Measurements from ENCODE around the gene GRK2.

GRK2 gene

DNA sequence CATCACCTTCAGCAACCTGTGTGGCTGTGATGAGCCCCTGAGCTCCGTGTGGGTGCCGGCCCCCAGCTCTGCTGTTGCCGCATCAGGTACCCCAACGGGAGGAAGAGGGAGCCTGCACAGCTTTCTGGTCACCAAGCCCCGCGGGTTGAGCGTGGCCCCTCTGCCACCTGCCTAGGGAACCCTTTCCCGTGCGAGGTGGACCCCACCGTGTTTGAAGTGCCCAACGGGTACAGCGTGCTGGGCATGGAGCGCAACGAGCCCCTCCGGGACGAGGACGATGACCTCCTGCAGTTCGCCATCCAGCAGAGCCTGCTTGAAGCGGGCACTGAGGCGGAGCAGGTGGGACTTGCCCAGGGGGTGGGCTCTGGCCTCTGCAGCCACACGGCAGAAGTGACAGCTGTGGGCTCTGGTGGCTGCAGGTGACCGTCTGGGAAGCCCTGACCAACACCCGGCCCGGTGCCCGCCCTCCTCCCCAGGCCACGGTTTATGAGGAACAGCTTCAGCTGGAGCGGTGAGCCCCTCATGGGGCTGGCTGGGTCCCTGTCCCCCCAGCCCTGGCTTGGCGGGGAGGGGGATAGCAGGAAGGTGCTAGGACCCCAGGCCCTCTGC is 35.1 kb downstream of the GRK2 start:
- no peak for DNase-seq

DNA sequence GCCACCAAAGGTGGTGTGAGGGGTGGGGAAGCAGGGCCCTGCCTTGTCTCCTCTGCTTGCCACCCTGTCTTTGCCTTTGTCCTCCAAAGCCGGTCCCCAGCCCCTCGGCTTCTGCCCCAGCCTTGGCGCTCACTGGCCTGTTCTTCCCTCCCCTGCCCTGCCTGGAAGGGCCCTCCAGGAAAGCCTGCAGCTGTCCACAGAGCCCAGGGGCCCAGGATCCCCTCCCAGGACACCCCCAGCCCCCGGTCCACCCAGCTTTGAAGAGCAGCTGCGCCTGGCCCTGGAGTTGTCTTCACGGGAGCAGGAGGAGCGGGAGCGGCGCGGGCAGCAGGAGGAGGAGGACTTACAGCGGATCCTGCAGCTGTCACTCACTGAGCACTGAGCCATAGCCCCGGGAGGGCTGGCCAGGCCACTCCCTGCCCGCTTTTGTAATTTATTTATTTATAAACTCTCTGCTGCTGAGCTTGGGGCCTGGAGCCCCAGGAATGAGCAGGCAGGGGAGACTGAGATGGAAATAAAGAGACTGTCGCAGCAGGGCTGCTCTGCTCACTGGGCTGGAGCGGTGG is 35.8 kb downstream of the GRK2 start:
- DNase-seq: peak; percentile 38

DNA sequence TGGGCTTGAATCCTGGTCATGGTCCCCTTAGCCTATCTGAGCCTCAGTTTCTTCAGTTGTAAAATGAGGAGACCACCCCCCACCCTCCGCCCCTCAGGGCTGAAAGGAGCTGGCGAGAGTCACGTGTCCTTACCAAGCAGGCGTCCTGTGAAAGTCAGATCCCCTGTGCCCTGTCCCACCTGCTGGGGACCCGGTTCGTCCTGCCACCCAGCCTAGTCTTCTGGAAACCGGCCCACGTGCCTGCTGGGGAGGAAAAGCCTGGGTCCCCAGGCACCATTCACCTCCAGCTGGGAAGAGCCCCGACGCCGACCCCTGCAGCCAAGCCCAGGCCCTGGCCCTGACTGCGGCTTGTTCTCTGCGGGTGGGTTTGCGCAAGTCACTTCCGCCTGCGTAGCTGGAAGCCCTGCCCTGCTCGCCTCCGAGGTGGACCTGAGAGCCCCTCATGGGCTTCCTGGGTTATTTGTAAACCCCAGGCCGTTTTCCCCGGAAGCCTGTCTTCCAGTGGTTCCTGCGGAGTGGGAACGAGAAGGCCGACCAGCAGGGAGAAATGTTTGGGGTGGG is 36.4 kb downstream of the GRK2 start:
- no peak for DNase-seq

DNA sequence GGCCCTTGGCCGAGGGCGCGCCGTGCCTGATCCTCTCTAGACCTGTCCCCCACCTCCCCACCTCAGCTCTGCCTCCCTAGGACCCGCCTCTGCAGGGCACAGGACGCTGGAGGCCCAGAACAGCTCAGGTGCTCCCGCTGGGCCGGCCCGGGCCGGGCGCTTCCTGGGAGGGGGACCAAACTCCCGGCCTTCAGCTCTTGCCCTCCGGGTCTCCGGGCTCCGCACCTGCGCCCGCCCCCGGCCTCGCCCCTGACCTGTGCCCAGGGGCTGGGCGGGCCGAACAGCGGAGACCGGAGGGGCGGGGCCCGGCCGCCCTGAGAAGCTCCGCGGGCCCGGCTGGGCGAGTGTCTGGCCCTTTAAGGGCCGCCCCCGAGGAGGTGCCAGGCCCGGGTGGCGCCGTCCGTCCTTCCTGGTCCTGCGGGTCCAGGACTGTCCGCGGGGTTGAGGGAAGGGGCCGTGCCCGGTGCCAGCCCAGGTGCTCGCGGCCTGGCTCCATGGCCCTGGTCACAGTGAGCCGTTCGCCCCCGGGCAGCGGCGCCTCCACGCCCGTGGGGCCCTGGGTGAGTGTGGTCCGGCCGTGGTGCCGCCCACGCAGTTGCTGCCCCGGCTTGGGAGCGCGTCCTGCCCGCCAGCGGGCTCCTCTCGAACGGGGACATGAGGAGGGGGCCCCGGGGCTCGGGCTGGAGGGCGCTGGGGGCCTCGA is 37.0 kb downstream of the GRK2 start, which contains the start of gene SSH3:
Gene SSH3, plus strand, starts transcription at position 399 of the 703 bp plus-strand sequence. Its CDS starts 96 bp downstream, at position 495.
- DNase-seq: peak; percentile 65

DNA sequence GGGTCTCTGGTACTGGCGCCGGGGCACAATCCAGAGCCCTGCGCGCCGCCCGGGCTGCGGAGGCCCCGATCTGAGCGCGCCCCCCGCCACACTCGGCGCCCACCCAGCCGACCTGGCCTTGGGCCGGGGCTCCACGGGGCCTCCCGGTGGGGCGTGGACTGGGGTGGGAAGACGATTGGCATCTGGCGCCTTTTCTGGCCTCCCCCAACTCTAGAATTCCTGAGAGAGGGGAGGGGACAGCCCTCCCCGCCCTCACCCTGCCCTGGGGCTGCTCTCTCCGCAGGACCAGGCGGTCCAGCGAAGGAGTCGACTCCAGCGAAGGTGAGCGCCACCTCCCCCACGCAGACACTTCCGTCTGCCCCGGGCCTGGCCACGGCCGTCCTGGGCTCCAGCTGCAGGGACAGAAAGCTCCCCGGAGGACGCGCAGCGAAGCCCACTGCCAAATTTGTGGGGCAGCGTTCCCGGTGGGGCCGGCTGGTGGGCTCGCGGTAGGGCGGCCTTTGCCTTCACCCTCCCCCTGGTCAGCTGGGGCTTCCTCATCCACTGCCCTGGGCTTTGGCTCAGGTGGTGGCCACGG is 37.6 kb downstream of the GRK2 start:
- no peak for DNase-seq

DNA sequence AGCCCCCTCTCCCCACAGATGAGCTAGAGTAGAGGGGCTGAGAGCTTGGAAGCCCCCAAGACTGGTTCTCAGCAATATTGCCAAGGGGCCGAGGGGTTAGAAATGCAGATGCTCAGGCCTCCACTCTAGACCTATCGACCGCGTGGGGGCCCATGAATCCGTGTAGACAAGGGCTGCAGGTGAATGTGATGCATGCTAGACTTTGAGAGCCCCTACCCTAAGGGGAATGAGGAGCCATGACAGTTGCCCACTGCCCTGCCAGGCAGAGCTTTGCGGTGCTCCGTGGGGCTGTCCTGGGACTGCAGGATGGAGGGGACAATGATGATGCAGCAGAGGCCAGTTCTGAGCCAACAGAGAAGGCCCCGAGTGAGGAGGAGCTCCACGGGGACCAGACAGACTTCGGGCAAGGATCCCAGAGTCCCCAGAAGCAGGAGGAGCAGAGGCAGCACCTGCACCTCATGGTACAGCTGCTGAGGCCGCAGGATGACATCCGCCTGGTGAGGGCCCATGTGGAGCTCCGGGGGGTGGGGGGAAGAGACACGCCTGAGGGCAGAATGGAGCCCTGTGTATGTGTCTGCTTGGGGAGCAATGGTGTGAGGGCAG is 38.3 kb downstream of the GRK2 start:
- no peak for DNase-seq

DNA sequence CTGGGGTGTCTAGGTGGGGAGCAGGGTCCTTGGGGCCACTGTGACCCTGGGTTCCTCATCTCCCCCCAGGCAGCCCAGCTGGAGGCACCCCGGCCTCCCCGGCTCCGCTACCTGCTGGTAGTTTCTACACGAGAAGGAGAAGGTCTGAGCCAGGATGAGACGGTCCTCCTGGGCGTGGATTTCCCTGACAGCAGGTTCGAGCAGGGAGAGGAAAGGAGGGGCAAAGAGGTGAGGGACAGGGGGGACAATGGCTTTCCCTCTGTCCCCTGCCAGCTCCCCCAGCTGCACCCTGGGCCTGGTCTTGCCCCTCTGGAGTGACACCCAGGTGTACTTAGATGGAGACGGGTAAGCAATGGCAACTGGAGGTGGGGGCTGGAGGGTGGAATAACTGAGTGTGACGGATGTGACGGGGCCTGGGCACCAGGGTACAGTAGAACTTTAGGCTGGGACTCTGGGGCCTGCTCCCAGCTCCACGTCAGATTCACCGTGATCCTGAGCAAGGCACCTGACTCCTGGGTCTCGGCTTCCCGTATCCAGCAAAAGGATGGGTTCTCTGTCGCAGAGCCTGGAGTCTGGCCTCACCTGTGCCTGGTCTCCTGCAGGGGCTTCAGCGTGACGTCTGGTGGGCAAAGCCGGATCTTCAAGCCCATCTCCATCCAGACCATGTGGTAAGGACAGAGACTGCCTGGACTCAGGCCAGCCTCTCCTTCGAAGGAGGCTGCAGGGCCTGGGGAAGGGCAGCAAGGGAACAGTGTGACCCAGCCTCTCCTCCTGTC is 40.7 kb downstream of the GRK2 start:
- DNase-seq: no peak

DNA sequence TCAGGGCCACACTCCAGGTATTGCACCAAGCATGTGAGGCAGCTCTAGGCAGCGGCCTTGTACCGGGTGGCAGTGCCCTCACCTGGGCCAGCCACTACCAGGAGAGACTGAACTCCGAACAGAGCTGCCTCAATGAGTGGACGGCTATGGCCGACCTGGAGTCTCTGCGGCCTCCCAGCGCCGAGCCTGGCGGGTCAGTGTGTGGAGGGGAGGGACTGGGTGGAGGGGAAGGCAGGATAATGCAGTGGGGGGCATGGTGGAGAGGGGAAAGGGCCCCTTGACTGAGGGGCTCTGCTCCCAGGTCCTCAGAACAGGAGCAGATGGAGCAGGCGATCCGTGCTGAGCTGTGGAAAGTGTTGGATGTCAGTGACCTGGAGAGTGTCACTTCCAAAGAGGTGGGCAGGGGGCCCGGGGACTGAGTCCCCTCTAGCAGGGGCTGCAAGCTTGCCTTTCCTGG is 41.3 kb downstream of the GRK2 start:
- DNase-seq: no peak

DNA sequence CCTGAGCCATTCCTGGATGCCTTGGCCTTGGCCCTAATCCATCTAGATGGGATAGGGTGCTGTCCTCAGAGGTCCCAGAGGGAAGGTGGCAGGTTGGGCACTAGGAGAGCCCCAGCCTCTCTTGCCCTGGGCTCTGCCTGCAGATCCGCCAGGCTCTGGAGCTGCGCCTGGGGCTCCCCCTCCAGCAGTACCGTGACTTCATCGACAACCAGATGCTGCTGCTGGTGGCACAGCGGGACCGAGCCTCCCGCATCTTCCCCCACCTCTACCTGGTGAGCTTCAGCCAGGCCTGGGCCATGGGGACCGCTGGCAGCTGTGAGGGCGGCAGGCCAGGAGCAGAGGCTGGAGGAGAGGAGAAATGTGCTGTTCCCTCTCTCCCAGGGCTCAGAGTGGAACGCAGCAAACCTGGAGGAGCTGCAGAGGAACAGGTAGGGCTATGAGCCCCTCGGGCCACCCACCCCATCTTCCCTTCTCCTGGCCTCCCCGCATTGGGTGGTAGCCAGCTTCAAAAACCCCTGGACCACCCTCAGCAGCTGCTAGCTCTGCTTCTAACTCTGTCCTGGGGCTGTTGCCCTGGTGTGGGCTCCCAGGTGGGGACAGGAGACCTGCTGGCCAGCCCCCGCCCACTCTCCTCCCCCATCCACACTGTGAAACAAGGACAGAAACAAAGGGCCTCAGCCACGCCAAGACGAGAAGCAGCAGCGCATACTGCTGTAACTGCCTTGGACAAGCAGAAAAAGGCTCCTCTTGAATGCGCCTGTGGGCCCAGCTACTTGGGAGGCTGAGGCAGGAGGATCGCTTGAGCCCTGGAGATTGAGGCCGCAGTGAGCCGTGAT is 42.0 kb downstream of the GRK2 start:
- no peak for DNase-seq

DNA sequence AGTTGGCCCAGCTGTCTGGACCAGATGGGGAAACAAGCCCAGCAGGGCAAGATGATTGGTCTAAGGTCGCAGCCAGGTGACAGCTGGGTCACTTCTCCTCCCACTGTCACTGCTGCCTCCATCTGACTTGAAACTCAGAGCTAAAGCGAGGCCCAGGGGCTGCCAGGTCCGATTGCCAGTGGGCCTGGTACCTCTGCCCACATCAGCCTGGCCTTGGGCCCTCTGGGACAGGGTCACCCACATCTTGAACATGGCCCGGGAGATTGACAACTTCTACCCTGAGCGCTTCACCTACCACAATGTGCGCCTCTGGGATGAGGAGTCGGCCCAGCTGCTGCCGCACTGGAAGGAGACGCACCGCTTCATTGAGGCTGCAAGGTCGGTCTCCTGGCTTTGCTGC is 42.9 kb downstream of the GRK2 start:
- no peak for DNase-seq

DNA sequence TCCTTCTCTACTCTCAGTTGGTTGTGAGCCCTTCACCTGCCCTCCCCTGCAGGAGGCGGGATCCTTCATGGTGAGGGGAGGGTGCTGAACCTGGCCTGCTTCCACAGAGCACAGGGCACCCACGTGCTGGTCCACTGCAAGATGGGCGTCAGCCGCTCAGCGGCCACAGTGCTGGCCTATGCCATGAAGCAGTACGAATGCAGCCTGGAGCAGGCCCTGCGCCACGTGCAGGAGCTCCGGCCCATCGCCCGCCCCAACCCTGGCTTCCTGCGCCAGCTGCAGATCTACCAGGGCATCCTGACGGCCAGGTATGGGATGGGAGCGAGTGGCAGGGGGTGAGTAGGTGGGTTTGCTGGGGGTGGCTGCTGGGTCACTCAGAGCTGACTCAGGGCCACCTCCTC is 43.4 kb downstream of the GRK2 start:
- DNase-seq: no peak

DNA sequence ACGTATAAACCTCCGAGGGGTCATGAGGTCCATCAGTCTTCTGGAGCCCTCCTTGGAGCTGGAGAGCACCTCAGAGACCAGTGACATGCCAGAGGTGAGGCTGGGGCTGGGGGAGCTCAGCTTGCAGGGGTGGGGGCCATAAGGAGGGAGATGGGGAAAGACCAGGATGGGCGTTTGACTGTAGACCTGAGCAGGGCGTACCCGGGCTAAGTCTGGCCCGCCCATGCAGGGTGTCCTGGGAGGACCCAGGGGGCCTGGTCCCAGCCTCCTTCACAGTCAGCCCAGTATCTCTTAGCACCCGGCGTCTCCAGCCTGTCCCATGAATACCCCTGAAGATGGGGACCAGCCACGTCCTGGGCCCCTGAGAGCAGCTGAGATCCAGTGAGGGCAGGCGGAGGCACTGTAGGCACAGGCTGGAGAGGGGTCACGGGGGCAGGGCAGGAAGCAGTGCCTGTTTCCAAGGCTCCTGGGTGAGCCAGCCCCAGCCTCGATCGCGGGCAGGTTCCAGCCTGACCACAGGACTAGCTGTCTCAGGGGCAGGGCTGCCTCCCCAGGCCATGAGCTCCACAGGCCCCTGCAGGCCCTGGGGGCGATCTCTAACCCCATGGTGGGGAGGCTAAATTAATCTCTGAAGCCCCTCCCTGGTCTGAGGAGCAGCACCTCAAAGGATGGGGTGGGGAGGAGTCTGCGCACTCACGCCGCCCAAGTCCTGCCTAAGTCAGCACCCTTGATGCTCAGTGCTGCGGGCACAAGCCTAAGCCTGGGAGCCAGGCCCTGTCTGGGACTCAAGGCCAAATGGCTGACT is 44.2 kb downstream of the GRK2 start:
- no peak for DNase-seq

DNA sequence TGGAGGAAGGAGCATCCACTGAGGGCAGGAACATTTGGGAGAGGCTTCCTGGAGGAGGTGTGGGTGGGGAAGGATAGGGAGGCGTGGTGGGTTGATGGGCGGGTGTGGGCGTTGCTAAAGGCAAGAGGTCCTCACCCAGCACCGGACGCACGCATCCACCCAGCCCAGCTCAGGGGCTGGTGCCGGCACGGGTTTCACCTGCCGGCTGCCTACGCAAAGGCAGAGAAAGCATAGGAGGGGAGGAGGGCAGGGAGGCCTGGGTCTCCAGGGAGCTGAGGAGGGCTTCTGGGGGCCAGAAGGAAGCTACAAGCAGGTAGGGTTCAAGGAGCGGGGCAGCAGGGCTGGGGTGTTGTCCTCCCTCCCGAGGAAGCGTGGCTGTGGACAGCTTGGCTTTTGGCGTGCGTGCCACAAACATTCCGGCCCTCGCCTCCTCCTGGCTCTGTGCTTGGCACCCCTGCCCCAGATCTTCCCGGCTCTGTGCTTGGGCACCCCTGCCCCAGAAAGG is 44.8 kb downstream of the GRK2 start:
- DNase-seq: no peak

DNA sequence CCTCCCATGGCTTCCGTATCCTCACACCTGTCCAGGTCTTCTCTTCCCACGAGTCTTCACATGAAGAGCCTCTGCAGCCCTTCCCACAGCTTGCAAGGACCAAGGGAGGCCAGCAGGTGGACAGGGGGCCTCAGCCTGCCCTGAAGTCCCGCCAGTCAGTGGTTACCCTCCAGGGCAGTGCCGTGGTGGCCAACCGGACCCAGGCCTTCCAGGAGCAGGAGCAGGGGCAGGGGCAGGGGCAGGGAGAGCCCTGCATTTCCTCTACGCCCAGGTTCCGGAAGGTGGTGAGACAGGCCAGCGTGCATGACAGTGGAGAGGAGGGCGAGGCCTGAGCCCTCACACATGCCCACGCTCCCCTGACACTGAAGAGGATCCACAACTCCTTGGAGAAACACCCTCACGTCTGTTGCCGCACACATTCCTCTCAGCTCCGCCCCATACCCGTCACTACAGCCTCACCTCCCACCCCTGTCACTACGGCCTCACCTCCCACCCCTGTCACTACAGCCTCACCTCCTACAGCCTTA is 45.3 kb downstream of the GRK2 start:
- DNase-seq: no peak

DNA sequence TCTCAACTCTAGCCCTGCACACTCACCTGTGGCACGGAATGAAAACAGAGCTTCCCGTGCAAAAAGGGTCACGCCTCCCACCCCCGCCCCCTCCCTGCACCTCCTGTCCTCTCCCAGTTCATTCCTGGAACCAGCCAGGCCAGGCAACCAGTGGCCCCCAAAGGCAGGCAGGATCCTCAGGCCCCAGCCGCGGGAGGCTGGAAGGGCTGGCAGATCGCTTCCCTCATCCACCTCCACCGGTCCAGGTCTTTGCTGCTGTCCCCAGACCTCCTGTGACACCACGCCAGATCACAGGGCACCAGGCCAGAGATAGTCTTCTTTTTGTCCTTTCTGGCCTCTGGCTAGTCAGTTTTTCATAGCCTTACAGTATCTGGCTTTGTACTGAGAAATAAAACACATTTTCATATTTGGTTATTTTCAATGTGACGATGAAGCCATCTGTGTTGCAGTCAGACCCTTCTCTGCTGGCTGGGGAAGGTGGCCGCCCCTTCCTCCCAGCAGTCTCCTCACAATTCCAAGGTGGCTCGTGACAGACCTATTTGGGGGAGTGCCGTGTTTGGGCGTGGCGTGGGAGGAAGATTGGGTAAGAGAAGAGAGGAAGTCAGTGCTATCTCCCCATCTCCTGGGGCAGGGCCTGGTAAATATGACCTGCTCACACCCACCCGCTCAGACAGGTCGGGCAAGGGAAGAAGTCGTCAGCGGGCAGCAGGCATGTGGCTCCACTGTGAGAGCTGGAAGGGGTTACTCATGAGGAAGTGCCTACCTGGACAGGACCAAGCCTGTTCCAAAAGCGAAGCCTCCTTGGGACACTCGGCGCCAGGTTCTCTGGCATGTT is 46.1 kb downstream of the GRK2 start:
- DNase-seq: no peak

DNA sequence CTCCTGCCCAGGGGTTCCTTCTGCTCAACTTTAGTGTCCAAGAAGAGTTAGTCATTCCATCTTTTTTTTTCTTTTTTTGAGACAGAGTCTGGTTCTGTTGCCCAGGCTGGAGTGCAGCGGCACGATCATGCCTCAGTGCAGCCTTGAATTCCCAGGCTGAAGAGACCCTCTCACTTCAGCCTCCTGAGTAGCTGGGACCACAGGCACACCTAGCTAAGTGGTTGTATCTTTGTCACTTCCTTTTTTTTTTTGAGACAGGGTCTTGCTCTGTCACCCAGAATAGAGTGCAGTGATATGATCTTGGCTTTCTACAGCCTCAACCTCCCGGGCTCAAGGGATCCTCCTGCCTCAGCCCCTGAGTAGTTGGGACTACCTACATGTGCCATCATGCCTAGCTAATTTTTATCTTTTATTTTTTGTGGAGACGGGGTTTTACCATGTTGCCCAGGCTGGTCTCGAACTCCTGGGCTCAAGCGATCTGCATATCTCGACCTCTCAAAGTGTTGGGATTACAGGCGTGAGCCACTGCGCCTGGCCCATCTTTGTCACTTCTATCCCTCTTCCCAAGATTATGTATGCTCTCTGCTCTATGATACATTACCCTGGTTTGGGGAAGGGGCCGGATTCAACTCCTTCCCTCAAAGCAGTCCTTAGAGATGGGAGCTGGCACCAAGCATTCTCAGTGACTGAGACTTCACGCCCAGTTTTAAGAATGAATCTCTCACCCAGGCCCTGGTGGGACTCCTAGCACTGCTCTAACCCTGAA is 47.0 kb downstream of the GRK2 start:
- DNase-seq: no peak

DNA sequence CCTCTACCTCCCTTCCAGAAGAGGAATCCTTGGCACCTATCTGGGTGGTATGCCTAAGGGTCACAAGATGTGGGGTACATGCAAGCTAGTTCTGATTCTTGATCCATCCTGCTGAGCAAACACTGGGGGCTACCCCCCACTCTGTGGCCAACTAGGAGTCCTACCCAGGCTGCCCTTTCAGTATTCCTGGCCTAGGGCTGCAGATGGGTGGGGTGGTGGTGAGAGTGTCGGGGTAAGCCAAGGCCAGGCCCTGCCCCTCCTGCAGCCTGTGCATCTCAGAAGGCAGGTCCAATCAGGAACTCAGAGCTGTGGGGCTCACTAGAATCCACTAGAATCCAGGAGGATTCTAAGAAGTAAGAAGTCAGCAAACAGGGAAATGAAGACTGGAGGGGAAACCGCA is 47.9 kb downstream of the GRK2 start:
- DNase-seq: no peak

DNA sequence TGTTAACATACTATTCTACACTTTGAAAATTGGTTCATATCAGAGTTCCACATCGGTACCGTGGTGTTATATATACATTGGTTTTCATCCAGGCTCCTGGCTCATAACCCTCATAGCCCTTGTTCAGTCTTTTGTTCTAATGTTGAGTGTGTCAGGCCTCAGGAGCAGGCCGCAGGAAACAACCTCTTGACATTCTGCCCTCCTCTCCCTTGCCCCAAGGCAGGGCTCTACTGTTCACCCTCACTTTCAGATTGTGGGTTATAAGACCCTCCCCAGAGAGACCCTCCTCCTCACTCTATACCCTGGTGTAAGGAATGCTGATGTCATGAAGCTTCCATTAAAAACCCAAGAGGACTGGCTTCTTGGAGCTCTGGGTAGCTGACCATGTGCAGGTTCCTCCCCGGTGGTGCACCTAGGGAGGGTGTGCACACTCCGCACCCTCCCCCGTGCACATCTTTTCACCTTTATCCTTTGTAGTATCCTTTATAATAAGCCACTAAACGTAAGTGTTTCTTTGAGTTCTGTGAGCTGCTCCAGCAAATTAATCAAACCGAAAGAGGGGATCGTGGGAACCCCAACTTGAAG is 49.1 kb downstream of the GRK2 start:
- DNase-seq: no peak

Data from NCI-H1105 (cell line).